Subcutaneous adipose tissue (tissue), 4 donors: Measurements from ENCODE around the gene PTPRN2. TPM values are rescaled to one million over a fixed set of nuclear protein-coding genes. Genes with fewer than 3 reads are reported as not detected.

ENCODE experiments used
- CTCF ChIP-seq: fragments of 450-650 bp; IDR thresholded peaks from one replicate; pipeline ENCODE4 v1.5.1; 2016; ENCODE audit warnings: low read depth, mild to moderate bottlenecking, control low read depth, antibody characterized with exemption, moderate library complexity
- total RNA-seq, 4 donors: library from RNA; depleted of rRNA; stranded (reverse); fragments of >200 nt; gene quantifications; one replicate each; pipeline ENCODE4 v1.1.0, GENCODE V29; 2016

The PTPRN2 gene
- total RNA-seq, 4 donors from 2014 or later, result 2.0 to 4.6 (median 3.7) TPM

- no peak for TF ChIP-seq CTCF
Observed at GRCh38 chr7:158602041-158602440, 14.4 kb upstream of the PTPRN2 start.

GRCh38 chr7:158601090-158601489 is 13.5 kb upstream of the PTPRN2 start:
- no peak for TF ChIP-seq CTCF

GRCh38 chr7:158596745-158597144 is 9.1 kb upstream of the PTPRN2 start:
- no peak for TF ChIP-seq CTCF

- TF ChIP-seq CTCF, result no peak
Observed at GRCh38 chr7:158596309-158596708, 8.7 kb upstream of the PTPRN2 start.

GRCh38 chr7:158595068-158595467 is 7.4 kb upstream of the PTPRN2 start:
- no peak for TF ChIP-seq CTCF

- no peak for TF ChIP-seq CTCF
Observed at GRCh38 chr7:158592541-158592940, 4.9 kb upstream of the PTPRN2 start.

GRCh38 chr7:158591944-158592343 is 4.3 kb upstream of the PTPRN2 start:
- TF ChIP-seq CTCF, result no peak

GRCh38 chr7:158590181-158590530 is 2.5 kb upstream of the PTPRN2 start:
- TF ChIP-seq CTCF, result no peak
